Measurements from ENCODE around the gene ARRB1.

GRCh38 chr11:75380716-75381420 is 29.4 kb upstream of the ARRB1 start:
- TF ChIP-seq CTCF (IDR thresholded peaks at IDR 0.05) (no peak), EP300 (IDR thresholded peaks at IDR 0.05) (no peak), POLR2AphosphoS5 (IDR thresholded peaks at IDR 0.05) (peak in 1 of 2 donors; percentile 43), POLR2A (IDR thresholded peaks at IDR 0.05; ENCODE audit: low read depth) (no peak)
